ENCODE results near the gene EMC10. TPM values are rescaled to one million over a fixed set of nuclear protein-coding genes. Genes with fewer than 3 reads are reported as not detected.

Gene EMC10
- total and polyA plus RNA-seq, 10 of the 15 experiments (the other 5 are each of a cell fraction or from before 2014, with no cell fraction given) = 2.5 to 77.3 (median 20.3) TPM

GRCh38 chr19:50501186-50501567, 24.9 kb downstream of the EMC10 start:
- no peaks in the 10 kb centered on the region for H3K36me3 ChIP-seq (ENCODE audit: control insufficient read depth in 2 of 2, insufficient read depth in 2 of 2, low read length in 1 of 2)
- no peak for FAIRE-seq
- ChIA-PET POLR2A (no interaction called here), SMC1A (ENCODE audit: uncharacterized antibody, unreplicated experiment) (no interaction called here), RAD21 (ENCODE audit: unreplicated experiment) (no interaction called here), CTCF (no interaction called here)
- ATAC-seq = no peak; the same call in 1 of the 3 replicates
- no peaks in the 10 kb centered on the region for H3K4me1 ChIP-seq (ENCODE audit: control insufficient read depth, insufficient read depth, low read length)
- H3K9ac ChIP-seq (ENCODE audit: control insufficient read depth, insufficient read depth, low read length) = no peak overlapping the region
- intact Hi-C loops (cut with micrococcal nuclease; ENCODE audit: unreplicated experiment) = no loop called here
- in situ Hi-C loops (cut with MboI) = no loop called here
- no peak for DNase-seq (ENCODE audit: low read depth, low spot score)
- H3K4me3 ChIP-seq = no peak overlapping the region
- no peaks in the 10 kb centered on the region for H3K27me3 ChIP-seq (replicated peaks in 1 of 2; ENCODE audit: control insufficient read depth in 2 of 2, insufficient read depth in 2 of 2, low read length in 1 of 2)
- TF ChIP-seq MXI1 (IDR thresholded peaks at IDR 0.05; ENCODE audit: low read depth, low read length) = no peak
- TF ChIP-seq KAT2A (conservative IDR thresholded peaks at IDR 0.05; ENCODE audit: control insufficient read depth, low read depth, low read length) = no peak
- 0 out of 2 replicates have a peak, but pooled peaks have one; percentile 22 for TF ChIP-seq NR2F1 (conservative IDR thresholded peaks at IDR 0.05)
- no peak for TF ChIP-seq KDM1A (IDR thresholded peaks at IDR 0.05; ENCODE audit: borderline replicate concordance)
- TF ChIP-seq BHLHE40 (IDR thresholded peaks at IDR 0.05; ENCODE audit: borderline replicate concordance in 1 of 2, low read depth in 2 of 2, low read length in 1 of 2) = no peak
- TF ChIP-seq SMARCA5 (IDR thresholded peaks at IDR 0.05) = no peak
- no peak overlapping the region for H3K4me2 ChIP-seq (ENCODE audit: control insufficient read depth, insufficient read depth)
- no peak overlapping the region for H3K27ac ChIP-seq (ENCODE audit: control insufficient read depth, insufficient read depth)
- no peaks in the 10 kb centered on the region for H3K79me2 ChIP-seq (ENCODE audit: control insufficient read depth, insufficient read depth, low read length)
- H4K20me1 ChIP-seq (ENCODE audit: control insufficient read depth, insufficient read depth) = no peaks in the 10 kb centered on the region
- H2AFZ ChIP-seq (ENCODE audit: control insufficient read depth, low read depth, low read length) = no peak overlapping the region
- no TSS peak for BruUV-seq (replicated peaks)
- WGBS (ENCODE audit: insufficient coverage, insufficient replicate concordance, low lambda C conversion rate, missing lambda C conversion rate) = 40% methylated on average over 12 of the region's 12 CpGs
- no peaks in the 10 kb centered on the region for H3K9me3 ChIP-seq (replicated peaks; ENCODE audit: control insufficient read depth, insufficient read depth, low read length)

GRCh38 chr19:50501568-50502475, 25.5 kb downstream of the EMC10 start:
- intact Hi-C loops (cut with micrococcal nuclease; ENCODE audit: unreplicated experiment) = no loop called here
- FAIRE-seq (no peak), ATAC-seq (no peak), DNase-seq (ENCODE audit: low read depth, low spot score) (no peak)
- no peak for TF ChIP-seq EP300 (IDR thresholded peaks at IDR 0.05; ENCODE audit: borderline replicate concordance in 1 of 2, control insufficient read depth in 1 of 2, low read depth in 2 of 2, low read length in 2 of 2)
- TF ChIP-seq ATF7 (IDR thresholded peaks at IDR 0.05; ENCODE audit: low read depth) = no peak
- ChIA-PET RAD21 (ENCODE audit: unreplicated experiment) (no interaction called here), POLR2A (no interaction called here), CTCF (no interaction called here), SMC1A (ENCODE audit: uncharacterized antibody, unreplicated experiment) (no interaction called here)
- H4K20me1 ChIP-seq (ENCODE audit: control insufficient read depth, insufficient read depth) = no peaks in the 10 kb centered on the region
- no peak overlapping the region for H2AFZ ChIP-seq (ENCODE audit: control insufficient read depth, low read depth, low read length)
- no peak overlapping the region for H3K27ac ChIP-seq (ENCODE audit: control insufficient read depth, insufficient read depth)
- H3K9me3 ChIP-seq (replicated peaks; ENCODE audit: control insufficient read depth, insufficient read depth, low read length) = no peaks in the 10 kb centered on the region
- no peaks in the 10 kb centered on the region for H3K79me2 ChIP-seq (ENCODE audit: control insufficient read depth, insufficient read depth, low read length)
- H3K27me3 ChIP-seq (replicated peaks in 1 of 2; ENCODE audit: control insufficient read depth in 2 of 2, insufficient read depth in 2 of 2, low read length in 1 of 2) = no peaks in the 10 kb centered on the region
- BruUV-seq (replicated peaks) = no TSS peak
- H3K4me2 ChIP-seq (ENCODE audit: control insufficient read depth, insufficient read depth) = no peak overlapping the region
- no peak overlapping the region for H3K9ac ChIP-seq (ENCODE audit: control insufficient read depth, insufficient read depth, low read length)
- WGBS (ENCODE audit: insufficient coverage, insufficient replicate concordance, low lambda C conversion rate, missing lambda C conversion rate) = 64% methylated on average over 24 of the region's 25 CpGs
- no peak overlapping the region for H3K4me3 ChIP-seq
- no peaks in the 10 kb centered on the region for H3K36me3 ChIP-seq (ENCODE audit: control insufficient read depth in 2 of 2, insufficient read depth in 2 of 2, low read length in 1 of 2)
- in situ Hi-C loops (cut with MboI) = no loop called here
- H3K4me1 ChIP-seq (ENCODE audit: control insufficient read depth, insufficient read depth, low read length) = no peaks in the 10 kb centered on the region
